IPS-20b (cell line): ENCODE measurements around the gene TUBB1.
A peak's percentile ranks its signal among the peaks of the same experiment; 100 is the strongest.
"Not testable (repeated sequence)": the region's sequence is repeated elsewhere in the genome, so short reads cannot be mapped to it uniquely, and the experiment has no call there.

Experiments used
- H3K27ac ChIP-seq: one replicate; pipeline ENCODE4 v1.5.1; 2013; ENCODE audit warnings: low read length
- H3K27me3 ChIP-seq: 2 replicates; pipeline ENCODE4 v1.6.1; 2013; ENCODE audit warnings: mild to moderate bottlenecking, low read length, inconsistent platforms; ENCODE audit not compliant: insufficient read depth
- H3K36me3 ChIP-seq: 2 replicates; pipeline ENCODE4 v1.6.1; 2013; ENCODE audit warnings: low read depth, mild to moderate bottlenecking, inconsistent platforms, low read length, moderate library complexity; ENCODE audit not compliant: insufficient read depth
- H3K4me1 ChIP-seq: 2 replicates; pipeline ENCODE4 v1.6.1; 2013; ENCODE audit warnings: mild to moderate bottlenecking, control low read depth, inconsistent platforms, low read length, moderate library complexity; ENCODE audit not compliant: insufficient read depth
- H3K4me3 ChIP-seq: 2 replicates; pipeline ENCODE4 v1.5.1; 2013; ENCODE audit warnings: mild to moderate bottlenecking, low read length, inconsistent platforms
- H3K9ac ChIP-seq: 2 replicates; pipeline ENCODE4 v1.6.1; 2013; ENCODE audit warnings: low read depth, mild to moderate bottlenecking, inconsistent platforms, low read length, moderate library complexity
- H3K9me3 ChIP-seq: 2 replicates; pipeline ENCODE4 v1.6.1; 2013; ENCODE audit warnings: mild to moderate bottlenecking, low read depth, low read length, inconsistent platforms; ENCODE audit not compliant: insufficient read depth

The TUBB1 gene

GRCh38 chr20:59007665-59008511 lies 11.3 kb upstream of the TUBB1 start:
- Histone ChIP-seq H3K27me3 (peaks cover 29% of the 10 kb centered on the region), H3K27ac (no peak overlapping the region), H3K9ac (peak overlapping the region; percentile 65; the same call in 1 of the 2 replicates), H3K9me3 (no peaks in the 10 kb centered on the region), H3K4me3 (peak overlapping the region; percentile 56; the same call in 1 of the 2 replicates), H3K36me3 (no peaks in the 10 kb centered on the region), H3K4me1 (peaks cover 6% of the 10 kb centered on the region)

GRCh38 chr20:59008715-59009336 lies 10.4 kb upstream of the TUBB1 start:
- Histone ChIP-seq H3K4me1 (peaks cover 6% of the 10 kb centered on the region), H3K27ac (no peak overlapping the region), H3K9ac (no peak overlapping the region)

GRCh38 chr20:59010321-59010994 lies 8.8 kb upstream of the TUBB1 start:
- H3K4me1 ChIP-seq: peaks cover 6% of the 10 kb centered on the region
- no peak overlapping the region for H3K27ac ChIP-seq
- peaks cover 37% of the 10 kb centered on the region for H3K27me3 ChIP-seq
- no peaks in the 10 kb centered on the region for H3K36me3 ChIP-seq
- no peak overlapping the region for H3K4me3 ChIP-seq
- no peak overlapping the region for H3K9ac ChIP-seq
- no peaks in the 10 kb centered on the region for H3K9me3 ChIP-seq

More at GRCh38 chr20:59008715-59009336, 10.4 kb upstream of the TUBB1 start:
- H3K27me3 ChIP-seq: peaks cover 32% of the 10 kb centered on the region
- no peaks in the 10 kb centered on the region for H3K9me3 ChIP-seq
- no peak overlapping the region for H3K4me3 ChIP-seq
- H3K36me3 ChIP-seq: no peaks in the 10 kb centered on the region

GRCh38 chr20:59010995-59011873 lies 8.0 kb upstream of the TUBB1 start:
- no peak overlapping the region for H3K9ac ChIP-seq

GRCh38 chr20:59011874-59012157 lies 7.4 kb upstream of the TUBB1 start:
- H3K27me3 ChIP-seq: peaks cover 32% of the 10 kb centered on the region
- not testable (repeated sequence) for H3K9me3 ChIP-seq, H3K36me3 ChIP-seq, H3K4me3 ChIP-seq, H3K27ac ChIP-seq, H3K4me1 ChIP-seq, H3K9ac ChIP-seq

More at GRCh38 chr20:59010995-59011873, 8.0 kb upstream of the TUBB1 start:
- Histone ChIP-seq H3K27me3 (peaks cover 36% of the 10 kb centered on the region), H3K4me3 (no peak overlapping the region), H3K4me1 (peaks cover 6% of the 10 kb centered on the region), H3K27ac (no peak overlapping the region), H3K36me3 (no peaks in the 10 kb centered on the region), H3K9me3 (no peaks in the 10 kb centered on the region)

GRCh38 chr20:59013031-59013951 lies 5.9 kb upstream of the TUBB1 start:
- no peak overlapping the region for H3K9ac ChIP-seq
- H3K36me3 ChIP-seq: no peaks in the 10 kb centered on the region
- H3K4me1 ChIP-seq: peaks cover 6% of the 10 kb centered on the region
- H3K4me3 ChIP-seq: no peak overlapping the region
- H3K27me3 ChIP-seq: peaks cover 21% of the 10 kb centered on the region
- H3K9me3 ChIP-seq: no peaks in the 10 kb centered on the region
- no peak overlapping the region for H3K27ac ChIP-seq

GRCh38 chr20:59013959-59014608 lies 5.1 kb upstream of the TUBB1 start:
- H3K9ac ChIP-seq: no peak overlapping the region
- no peak overlapping the region for H3K27ac ChIP-seq
- peaks cover 13% of the 10 kb centered on the region for H3K27me3 ChIP-seq
- H3K4me3 ChIP-seq: no peak overlapping the region
- H3K36me3 ChIP-seq: no peaks in the 10 kb centered on the region
- H3K4me1 ChIP-seq: peaks cover 6% of the 10 kb centered on the region
- H3K9me3 ChIP-seq: no peaks in the 10 kb centered on the region

- H3K9ac ChIP-seq: no peak overlapping the region
- peaks cover 6% of the 10 kb centered on the region for H3K4me1 ChIP-seq
- peaks cover 11% of the 10 kb centered on the region; the same call in 1 of the 2 replicates for H3K27me3 ChIP-seq
- H3K9me3 ChIP-seq: no peaks in the 10 kb centered on the region
- H3K36me3 ChIP-seq: no peaks in the 10 kb centered on the region
- H3K4me3 ChIP-seq: no peak overlapping the region
- no peak overlapping the region for H3K27ac ChIP-seq
Measured at GRCh38 chr20:59014680-59015389, 4.4 kb upstream of the TUBB1 start.

- Histone ChIP-seq H3K9me3 (no peaks in the 10 kb centered on the region), H3K36me3 (no peaks in the 10 kb centered on the region), H3K9ac (no peak overlapping the region), H3K27ac (no peak overlapping the region), H3K4me3 (no peak overlapping the region), H3K4me1 (peaks cover 6% of the 10 kb centered on the region), H3K27me3 (peaks cover 11% of the 10 kb centered on the region; the same call in 1 of the 2 replicates)
Measured at GRCh38 chr20:59015411-59015810, 3.8 kb upstream of the TUBB1 start.
